Stomach (tissue), 4 donors: ENCODE data around the gene HTR3D.

Source experiments
- CTCF ChIP-seq, 7 experiments: fragments of 450-650 bp in 4 of 7; fragments of 200-600 bp in 3 of 7; sonication (generic) in 3 of 7; IDR thresholded peaks; one replicate each; pipeline ENCODE4 v1.5.1; 2016 to 2019; ENCODE audit warnings: antibody characterized with exemption in 7 of 7, control low read depth in 2 of 7, mild to moderate bottlenecking in 1 of 7
- EP300 ChIP-seq: sonication (generic); formaldehyde crosslinking; IDR thresholded peaks from one replicate; pipeline ENCODE4 v1.6.1; 2017; ENCODE audit warnings: antibody characterized with exemption
- POLR2A ChIP-seq, 4 donors: fragments of 450-650 bp; IDR thresholded peaks; one replicate each; pipeline ENCODE4 v1.6.1; 2016; ENCODE audit warnings: antibody characterized with exemption in 4 of 4, control low read depth in 2 of 4, mild to moderate bottlenecking in 1 of 4, moderate library complexity in 1 of 4
- POLR2AphosphoS5 ChIP-seq, 3 donors: sonication (generic); formaldehyde crosslinking; IDR thresholded peaks; one replicate each; pipeline ENCODE4 v1.6.1; 2016; ENCODE audit warnings: antibody characterized with exemption in 3 of 3

GRCh38 chr3:184004476-184004875, 27.1 kb upstream of the HTR3D start:
- TF ChIP-seq EP300 (no peak), POLR2A (IDR thresholded peaks at IDR 0.05) (no peak), CTCF (IDR thresholded peaks at IDR 0.05) (no peak), POLR2AphosphoS5 (IDR thresholded peaks at IDR 0.05) (no peak)
